A673 (cell line): ENCODE data around the gene ACSBG1. TPM values are rescaled to one million over a fixed set of nuclear protein-coding genes. Genes with fewer than 3 reads are reported as not detected.

Source experiments
- BruUV-seq: library from RNA; stranded (reverse); fragments of 400-500 nt; replicated peaks from 2 replicates; lab custom pipeline; 2021; lab: Mats Ljungman, UMichigan
- CTCF ChIA-PET: fragments of 300-600 bp; sonication (Branson Sonifier 250); formaldehyde crosslinking; loops from one replicate; lab custom pipeline; 2022; ENCODE audit warnings: antibody characterized with exemption; lab: Charles Lee
- POLR2A ChIA-PET: fragments of 300-600 bp; sonication (Branson Sonifier 250); formaldehyde crosslinking; loops from one replicate; lab custom pipeline; 2022; ENCODE audit warnings: antibody characterized with exemption; ENCODE audit not compliant: low non-redundant PET; lab: Charles Lee
- DNase-seq: peaks from one replicate; pipeline ENCODE4 v3.0.0-alpha.2; 2015; ENCODE audit warnings: low spot score
- H3K27ac ChIP-seq: fragments of 200-600 bp; sonication (generic); 2 replicates; pipeline ENCODE4 v1.5.1; 2016; ENCODE audit warnings: mixed run types, low read depth, mild to moderate bottlenecking, mixed read lengths, antibody characterized with exemption, low read length; ENCODE audit not compliant: poor library complexity, severe bottlenecking
- H3K27me3 ChIP-seq: fragments of 200-600 bp; sonication (generic); replicated peaks from 2 replicates; pipeline ENCODE4 v1.6.1; 2017; ENCODE audit warnings: mixed run types, low read depth, mild to moderate bottlenecking, mixed read lengths, antibody characterized with exemption, low read length; ENCODE audit not compliant: insufficient read depth, poor library complexity
- H3K36me3 ChIP-seq: fragments of 200-600 bp; sonication (generic); 2 replicates; pipeline ENCODE4 v1.6.1; 2016; ENCODE audit warnings: mixed run types, mild to moderate bottlenecking, mixed read lengths, antibody characterized with exemption, low read length; ENCODE audit not compliant: insufficient read depth, poor library complexity, severe bottlenecking
- H3K4me1 ChIP-seq: fragments of 200-600 bp; sonication (generic); 2 replicates; pipeline ENCODE4 v1.6.1; 2017; ENCODE audit warnings: mixed run types, mild to moderate bottlenecking, mixed read lengths, antibody characterized with exemption, low read length; ENCODE audit not compliant: insufficient read depth, poor library complexity, severe bottlenecking
- H3K4me3 ChIP-seq: fragments of 200-600 bp; sonication (generic); 2 replicates; pipeline ENCODE4 v1.5.1; 2016; ENCODE audit warnings: low read depth, mixed run types, mild to moderate bottlenecking, mixed read lengths, low read length; ENCODE audit not compliant: poor library complexity, severe bottlenecking
- H3K9me3 ChIP-seq: fragments of 200-600 bp; sonication (generic); 2 replicates; pipeline ENCODE4 v1.6.1; 2016; ENCODE audit warnings: mixed run types, low read depth, mild to moderate bottlenecking, mixed read lengths, antibody characterized with exemption, low read length; ENCODE audit not compliant: poor library complexity, severe bottlenecking
- CTCF ChIP-seq: fragments of 300-800, 200-600 bp; sonication (generic); conservative IDR thresholded peaks from 2 replicates; pipeline ENCODE4 v1.5.1; 2017; ENCODE audit warnings: low read depth, mild to moderate bottlenecking, antibody characterized with exemption, low read length, moderate library complexity, mixed read lengths
- EZH2 ChIP-seq: fragments of 200-600 bp; sonication (generic); IDR thresholded peaks from 2 replicates; pipeline ENCODE4 v1.6.1; 2017; ENCODE audit warnings: borderline replicate concordance, low read depth, mild to moderate bottlenecking, mixed read lengths, antibody characterized with exemption, low read length; ENCODE audit not compliant: poor library complexity, severe bottlenecking
- intact Hi-C: fragments of 100-400 bp; cut with micrococcal nuclease; formaldehyde crosslinking; loops from one replicate; pipeline ENCODE4 v1.10.0; 2022; ENCODE audit not compliant: unreplicated experiment
- total RNA-seq: library from RNA; stranded (reverse); gene quantifications from 2 replicates; pipeline ENCODE4 v1.2.3, GENCODE V29; 2021

The ACSBG1 gene
- total RNA-seq, 1 experiment from 2014 or later: 0.45 TPM

- H3K4me1 ChIP-seq: no peaks in the 10 kb centered on the region
- H3K4me3 ChIP-seq: no peak overlapping the region
- H3K27me3 ChIP-seq: no peaks in the 10 kb centered on the region
- intact Hi-C loops: no loop called here
- no peaks in the 10 kb centered on the region for H3K9me3 ChIP-seq
- ChIA-PET POLR2A (no interaction called here), CTCF (interaction anchor here (0.6 kb wide), 1 partner anchor 26 kb away, joined by 3 read pairs; the partner anchor contains the start of gene ACSBG1)
- TF ChIP-seq EZH2 (no peak), CTCF (no peak)
- no peak overlapping the region for H3K27ac ChIP-seq
- H3K36me3 ChIP-seq: no peaks in the 10 kb centered on the region
- BruUV-seq: no TSS peak
- no peak for DNase-seq
Measured at GRCh38 chr15:78208341-78208844, 26.0 kb downstream of the ACSBG1 start.

GRCh38 chr15:78207641-78208340, 26.6 kb downstream of the ACSBG1 start:
- ChIA-PET POLR2A (no interaction called here), CTCF (interaction anchor here (0.6 kb wide), 1 partner anchor 26 kb away, joined by 3 read pairs; the partner anchor contains the start of gene ACSBG1)
- Histone ChIP-seq H3K4me3 (no peak overlapping the region), H3K9me3 (no peaks in the 10 kb centered on the region), H3K27ac (no peak overlapping the region), H3K4me1 (no peaks in the 10 kb centered on the region), H3K27me3 (no peaks in the 10 kb centered on the region), H3K36me3 (no peaks in the 10 kb centered on the region)
- intact Hi-C loops: no loop called here
- BruUV-seq: no TSS peak
- TF ChIP-seq CTCF (no peak), EZH2 (no peak)
- DNase-seq: no peak

GRCh38 chr15:78207110-78207458, 27.3 kb downstream of the ACSBG1 start:
- no TSS peak for BruUV-seq
- Histone ChIP-seq H3K4me3 (no peak overlapping the region), H3K9me3 (no peaks in the 10 kb centered on the region), H3K27ac (no peak overlapping the region), H3K27me3 (no peaks in the 10 kb centered on the region), H3K4me1 (no peaks in the 10 kb centered on the region), H3K36me3 (no peaks in the 10 kb centered on the region)
- intact Hi-C loops: no loop called here
- no peak for DNase-seq
- TF ChIP-seq CTCF (no peak), EZH2 (no peak)
- CTCF ChIA-PET: interaction anchor here (0.8 kb wide), 1 partner anchor 94 kb away, joined by 4 read pairs; no protein-coding TSS in a partner anchor
- POLR2A ChIA-PET: no interaction called here
